ENCODE measurements around the gene CERK. TPM values are rescaled to one million over a fixed set of nuclear protein-coding genes. Genes with fewer than 3 reads are reported as not detected.

The CERK gene
- polyA plus RNA-seq, 1 of the 3 experiments (the other 2 are of a cell fraction): 32.6 TPM

GRCh38 chr22:46731246-46732040, 6.6 kb downstream of the CERK start:
- no peak overlapping the region for H3K9ac ChIP-seq
- ChIA-PET CTCF (interaction anchor here (1.0 to 2.2 kb wide), 2 partner anchors 10 to 168 kb away, joined by 3 to 11 read pairs; no protein-coding TSS in a partner anchor), POLR2A (interaction anchor here (0.6 kb wide), 1 partner anchor 742 kb away, joined by 3 read pairs; no protein-coding TSS in a partner anchor)
- H3K36me3 ChIP-seq (replicated peaks in 1 of 2; ENCODE audit: control insufficient read depth in 1 of 2, insufficient read depth in 2 of 2, low read length in 1 of 2): peaks cover 0 to 6% of the 10 kb centered on the region in 2 experiments
- peak overlapping the region in 1 of 2 experiments; percentile 40; a peak in 1 of 4 replicates for H3K27ac ChIP-seq (ENCODE audit: low read depth in 2 of 2, low read length in 1 of 2)
- no peak overlapping the region for H2AFZ ChIP-seq (ENCODE audit: low read depth)
- H3K9me3 ChIP-seq: no peaks in the 10 kb centered on the region
- H4K20me1 ChIP-seq (ENCODE audit: insufficient read depth): peaks cover 93% of the 10 kb centered on the region
- H3K9me2 ChIP-seq: no peaks in the 10 kb centered on the region
- WGBS (ENCODE audit: low lambda C conversion rate): 70% methylated on average over 11 of the region's 22 CpGs
- no peak overlapping the region for H3K4me2 ChIP-seq
- peaks cover 15 to 77% of the 10 kb centered on the region in 2 experiments for H3K4me1 ChIP-seq (ENCODE audit: control insufficient read depth in 1 of 2, insufficient read depth in 2 of 2, low read depth in 1 of 2, low read length in 1 of 2)
- H3F3A ChIP-seq (replicated peaks; ENCODE audit: insufficient read depth): peaks cover 5% of the 10 kb centered on the region
- peak; percentile 50 for DNase-seq
- no peaks in the 10 kb centered on the region for H3K27me3 ChIP-seq (ENCODE audit: insufficient read depth)
- H3K4me3 ChIP-seq (ENCODE audit: low read depth in 2 of 2, low read length in 1 of 2): no peak overlapping the region
- TF ChIP-seq EP300 (IDR thresholded peaks at IDR 0.05; ENCODE audit: borderline replicate concordance in 1 of 2, low read depth in 1 of 2, low read length in 1 of 2) (0 out of 4 replicates have a peak, but pooled peaks of 1 of the 2 experiments have one; percentile 26), SIN3A (IDR thresholded peaks at IDR 0.05; ENCODE audit: borderline replicate concordance, low read depth, low read length) (no peak), CHD2 (IDR thresholded peaks at IDR 0.05; ENCODE audit: low read length, partially characterized antibody) (peak; percentile 24), FOSL2 (IDR thresholded peaks at IDR 0.05; ENCODE audit: borderline replicate concordance, low read depth) (no peak), MXI1 (IDR thresholded peaks at IDR 0.05; ENCODE audit: low read depth, low read length) (peak; percentile 61; the same call in 1 of the 2 replicates), JUND (IDR thresholded peaks at IDR 0.05) (no peak), FOXJ3 (CRISPR knock-in tag; IDR thresholded peaks at IDR 0.05) (peak; percentile 25; the same call in 1 of the 2 replicates)
- peaks cover 100% of the 10 kb centered on the region for H3K79me2 ChIP-seq (ENCODE audit: insufficient read depth)

GRCh38 chr22:46730568-46731245, 7.3 kb downstream of the CERK start:
- H3K36me3 ChIP-seq (replicated peaks in 1 of 2; ENCODE audit: control insufficient read depth in 1 of 2, insufficient read depth in 2 of 2, low read length in 1 of 2): peaks cover 0 to 6% of the 10 kb centered on the region in 2 experiments
- H3K27me3 ChIP-seq (ENCODE audit: insufficient read depth): no peaks in the 10 kb centered on the region
- peaks cover 100% of the 10 kb centered on the region for H3K79me2 ChIP-seq (ENCODE audit: insufficient read depth)
- H3K27ac ChIP-seq (ENCODE audit: low read depth in 2 of 2, low read length in 1 of 2): peak overlapping the region in 1 of 2 experiments; percentile 40; a peak in 1 of 4 replicates
- POLR2A ChIA-PET: interaction anchor here (0.6 kb wide), 1 partner anchor 741 kb away, joined by 3 read pairs; no protein-coding TSS in a partner anchor
- peaks cover 93% of the 10 kb centered on the region for H4K20me1 ChIP-seq (ENCODE audit: insufficient read depth)
- no peak overlapping the region for H2AFZ ChIP-seq (ENCODE audit: low read depth)
- peaks cover 5% of the 10 kb centered on the region for H3F3A ChIP-seq (replicated peaks; ENCODE audit: insufficient read depth)
- H3K9ac ChIP-seq: no peak overlapping the region
- no peaks in the 10 kb centered on the region for H3K9me3 ChIP-seq
- peak; percentile 12 for DNase-seq
- H3K9me2 ChIP-seq: no peaks in the 10 kb centered on the region
- H3K4me2 ChIP-seq: no peak overlapping the region
- H3K4me3 ChIP-seq (ENCODE audit: low read depth in 2 of 2, low read length in 1 of 2): no peak overlapping the region
- CTCF ChIA-PET: interaction anchor here (1.0 to 2.2 kb wide), 2 partner anchors 9 to 167 kb away, joined by 3 to 11 read pairs; no protein-coding TSS in a partner anchor
- peaks cover 12 to 77% of the 10 kb centered on the region in 2 experiments for H3K4me1 ChIP-seq (ENCODE audit: control insufficient read depth in 1 of 2, insufficient read depth in 2 of 2, low read depth in 1 of 2, low read length in 1 of 2)
- 88% methylated on average over 7 of the region's 9 CpGs for WGBS (ENCODE audit: low lambda C conversion rate)
- TF ChIP-seq TAF1 (IDR thresholded peaks at IDR 0.05; ENCODE audit: borderline replicate concordance, low read depth, low read length): no peak
- no peak for TF ChIP-seq USF2 (IDR thresholded peaks at IDR 0.05; ENCODE audit: borderline replicate concordance, low read depth, low read length)
- TF ChIP-seq POLR2AphosphoS5 (IDR thresholded peaks at IDR 0.05; ENCODE audit: low read depth, low read length): no peak
- no peak for TF ChIP-seq TEAD4 (IDR thresholded peaks at IDR 0.05; ENCODE audit: borderline replicate concordance, insufficient read depth)
- no peak for TF ChIP-seq ELF1 (IDR thresholded peaks at IDR 0.05)
- no peak for TF ChIP-seq IRF3 (IDR thresholded peaks at IDR 0.05; ENCODE audit: low read depth, low read length)
- TF ChIP-seq SMC3 (IDR thresholded peaks at IDR 0.05; ENCODE audit: low read depth, low read length): no peak
- no peak for TF ChIP-seq RXRA (IDR thresholded peaks at IDR 0.05; ENCODE audit: borderline replicate concordance, low read depth)
- TF ChIP-seq RAD21 (IDR thresholded peaks at IDR 0.05; ENCODE audit: low read length): no peak
- TF ChIP-seq FOSL2 (IDR thresholded peaks at IDR 0.05; ENCODE audit: borderline replicate concordance, low read depth): no peak
- TF ChIP-seq JUND (IDR thresholded peaks at IDR 0.05): no peak
- no peak for TF ChIP-seq FOXM1 (IDR thresholded peaks at IDR 0.05; ENCODE audit: low read depth)
- no peak for TF ChIP-seq FOXJ3 (CRISPR knock-in tag; IDR thresholded peaks at IDR 0.05)
- no peak for TF ChIP-seq EZH2phosphoT487 (IDR thresholded peaks at IDR 0.05; ENCODE audit: borderline replicate concordance, low read depth)
- TF ChIP-seq MXI1 (IDR thresholded peaks at IDR 0.05; ENCODE audit: low read depth, low read length): no peak
- no peak for TF ChIP-seq ZBTB33 (IDR thresholded peaks at IDR 0.05; ENCODE audit: borderline replicate concordance, low read depth)
- TF ChIP-seq RFX5 (IDR thresholded peaks at IDR 0.05; ENCODE audit: low read length): no peak
- no peak for TF ChIP-seq RCOR1 (IDR thresholded peaks at IDR 0.05; ENCODE audit: low read length)
